MCF 10A (cell line): ENCODE measurements around the gene ATXN10. TPM values are rescaled to one million over a fixed set of nuclear protein-coding genes. Genes with fewer than 3 reads are reported as not detected.

Source experiments
- BruUV-seq: library from RNA; stranded (reverse); fragments of 400-500 nt; replicated peaks from 2 replicates; lab custom pipeline; 2021; lab: Mats Ljungman, UMichigan
- CTCF ChIA-PET: fragments of 300-600 bp; sonication (Branson Sonifier 250); formaldehyde crosslinking; extraction: SDS; loops from one replicate; lab custom pipeline; 2021; ENCODE audit warnings: antibody characterized with exemption, inconsistent platforms; lab: Yijun Ruan, JAX
- POLR2A ChIA-PET: fragments of 300-600, 350-650 bp; sonication (Branson Sonifier 250); formaldehyde crosslinking; extraction: SDS; loops from one replicate; lab custom pipeline; 2020; ENCODE audit warnings: antibody characterized with exemption, inconsistent platforms; lab: Yijun Ruan, JAX
- DNase-seq: peaks from one replicate; pipeline ENCODE4 v3.0.0-alpha.2; 2018; ENCODE audit not compliant: unreplicated experiment
- H3K27ac Mint-ChIP-seq: one replicate; pipeline ENCODE4 v1.8.0; 2022; ENCODE audit warnings: mild to moderate bottlenecking, low read depth, mixed read lengths; ENCODE audit not compliant: unreplicated experiment
- H3K27me3 Mint-ChIP-seq: one replicate; pipeline ENCODE4 v1.8.0; 2022; ENCODE audit warnings: mixed read lengths; ENCODE audit not compliant: insufficient read depth, unreplicated experiment
- H3K36me3 Mint-ChIP-seq: one replicate; pipeline ENCODE4 v1.8.0; 2022; ENCODE audit warnings: mild to moderate bottlenecking, moderate library complexity, mixed read lengths; ENCODE audit not compliant: insufficient read depth, unreplicated experiment
- H3K4me1 Mint-ChIP-seq: one replicate; pipeline ENCODE4 v1.8.0; 2022; ENCODE audit warnings: mixed read lengths; ENCODE audit not compliant: insufficient read depth, unreplicated experiment
- H3K4me3 Mint-ChIP-seq: one replicate; pipeline ENCODE4 v1.8.0; 2022; ENCODE audit warnings: mild to moderate bottlenecking, moderate library complexity, mixed read lengths; ENCODE audit not compliant: unreplicated experiment
- H3K9me3 Mint-ChIP-seq: one replicate; pipeline ENCODE4 v1.8.0; 2022; ENCODE audit warnings: mixed read lengths; ENCODE audit not compliant: unreplicated experiment
- CTCF ChIP-seq: fragments of 200-600 bp; IDR thresholded peaks from one replicate; pipeline ENCODE4 v1.8.0; 2022; ENCODE audit warnings: antibody characterized with exemption, mild to moderate bottlenecking; ENCODE audit not compliant: unreplicated experiment
- intact Hi-C: fragments of 100-400 bp; cut with micrococcal nuclease; formaldehyde crosslinking; loops from 2 replicates; pipeline ENCODE4 v1.14.1; 2022
- total RNA-seq: library from RNA; stranded (reverse); gene quantifications from 2 replicates; pipeline ENCODE4 v1.2.3, GENCODE V29; 2022

The ATXN10 gene
- total RNA-seq, 1 experiment from 2014 or later: 193 TPM

- H3K27me3 Mint-ChIP-seq: peaks cover 16% of the 10 kb centered on the region
- BruUV-seq: no TSS peak
- H3K27ac Mint-ChIP-seq: no peak overlapping the region
- no peak overlapping the region for H3K4me3 Mint-ChIP-seq
- no peak for TF ChIP-seq CTCF
- no peak for DNase-seq
- H3K9me3 Mint-ChIP-seq: no peaks in the 10 kb centered on the region
- H3K36me3 Mint-ChIP-seq: no peaks in the 10 kb centered on the region
- no peaks in the 10 kb centered on the region for H3K4me1 Mint-ChIP-seq
- ChIA-PET CTCF (interaction anchor here (0.5 to 1.1 kb wide), 2 partner anchors 11 to 72 kb away, joined by 4 read pairs; no protein-coding TSS in a partner anchor), POLR2A (no interaction called here)
- intact Hi-C loops: loop anchor here (5.0 kb wide), 2 partner anchors 182 to 212 kb away; no protein-coding TSS in a partner anchor
These were observed 21.8 kb upstream of the ATXN10 start for GRCh38 chr22:45649809-45650208.

- Mint-ChIP-seq H3K9me3 (no peaks in the 10 kb centered on the region), H3K4me1 (no peaks in the 10 kb centered on the region), H3K4me3 (no peak overlapping the region), H3K36me3 (no peaks in the 10 kb centered on the region), H3K27ac (no peak overlapping the region), H3K27me3 (peaks cover 16% of the 10 kb centered on the region)
- ChIA-PET CTCF (interaction anchor here (2.6 kb wide), 1 partner anchor 213 kb away, joined by 11 read pairs; no protein-coding TSS in a partner anchor), POLR2A (no interaction called here)
- DNase-seq: no peak
- intact Hi-C loops: no loop called here
- no TSS peak for BruUV-seq
- no peak for TF ChIP-seq CTCF
These were observed 20.9 kb upstream of the ATXN10 start for GRCh38 chr22:45650721-45651120.

GRCh38 chr22:45651931-45652528, 19.6 kb upstream of the ATXN10 start:
- Mint-ChIP-seq H3K27ac (no peak overlapping the region), H3K27me3 (peaks cover 16% of the 10 kb centered on the region), H3K4me1 (no peaks in the 10 kb centered on the region), H3K9me3 (no peaks in the 10 kb centered on the region), H3K36me3 (no peaks in the 10 kb centered on the region), H3K4me3 (no peak overlapping the region)
- BruUV-seq: no TSS peak
- TF ChIP-seq CTCF: no peak
- intact Hi-C loops: no loop called here
- DNase-seq: no peak
- ChIA-PET CTCF (interaction anchor here (0.5 to 2.6 kb wide), 11 partner anchors 7 to 212 kb away, joined by 3 to 11 read pairs (median 3); no protein-coding TSS in a partner anchor), POLR2A (no interaction called here)

- ChIA-PET CTCF (interaction anchor here (2.0 kb wide), 1 partner anchor 9 kb away, joined by 8 read pairs; no protein-coding TSS in a partner anchor), POLR2A (interaction anchor here (1.7 kb wide), 1 partner anchor 9 kb away, joined by 3 read pairs; no protein-coding TSS in a partner anchor)
- no peaks in the 10 kb centered on the region for H3K36me3 Mint-ChIP-seq
- no peaks in the 10 kb centered on the region for H3K9me3 Mint-ChIP-seq
- H3K4me1 Mint-ChIP-seq: no peaks in the 10 kb centered on the region
- no TSS peak for BruUV-seq
- no peak for DNase-seq
- no peak for TF ChIP-seq CTCF
- H3K27me3 Mint-ChIP-seq: no peaks in the 10 kb centered on the region
- intact Hi-C loops: no loop called here
- no peak overlapping the region for H3K27ac Mint-ChIP-seq
- no peak overlapping the region for H3K4me3 Mint-ChIP-seq
These were observed 15.1 kb upstream of the ATXN10 start for GRCh38 chr22:45656577-45656976.
